HepG2 (cell line): Measurements from ENCODE around the gene LRRC8D. TPM values are rescaled to one million over a fixed set of nuclear protein-coding genes. Genes with fewer than 3 reads are reported as not detected.

Experiments
- CHD2 ChIP-seq: IDR thresholded peaks from 2 replicates; pipeline ENCODE4 v1.6.1; 2011; ENCODE audit warnings: low read depth, low read length, improper control_type of control experiment
- ERF ChIP-seq: IDR thresholded peaks from 2 replicates; pipeline ENCODE4 v1.6.1; 2018; ENCODE audit warnings: missing biosample characterization, missing genetic modification reagents
- FOXC1 ChIP-seq: sonication (generic); formaldehyde crosslinking; IDR thresholded peaks from 2 replicates; pipeline ENCODE4 v1.8.0; 2022; ENCODE audit warnings: mild to moderate bottlenecking, missing genetic modification reagents, borderline replicate concordance
- GATAD1 ChIP-seq: IDR thresholded peaks from 2 replicates; pipeline ENCODE4 v1.6.1; 2016; ENCODE audit warnings: missing genetic modification reagents, missing compliant biosample characterization
- GATAD2A ChIP-seq: IDR thresholded peaks from 2 replicates; pipeline ENCODE4 v1.6.1; 2016
- GFI1 ChIP-seq: sonication (generic); formaldehyde crosslinking; IDR thresholded peaks from 2 replicates; pipeline ENCODE4 v1.5.0; 2020; ENCODE audit warnings: missing genetic modification reagents, mild to moderate bottlenecking, borderline replicate concordance
- HNF4G ChIP-seq, 2 experiments: sonication (generic) in 1 of 2; formaldehyde crosslinking in 1 of 2; IDR thresholded peaks; 2 replicates each; pipeline versions ENCODE4 v1.4.0 to v1.6.1; 2011 to 2020; ENCODE audit warnings: borderline replicate concordance in 2 of 2, low read depth in 2 of 2, mild to moderate bottlenecking in 2 of 2, low read length in 1 of 2, missing genetic modification reagents in 1 of 2, moderate library complexity in 1 of 2
- ISX ChIP-seq: sonication (generic); formaldehyde crosslinking; conservative IDR thresholded peaks from 2 replicates; pipeline ENCODE4 v1.5.0; 2020; ENCODE audit warnings: missing genetic modification reagents
- KLF16 ChIP-seq, 2 experiments: sonication (generic) in 1 of 2; formaldehyde crosslinking in 1 of 2; IDR thresholded peaks; 2 replicates each; pipeline versions ENCODE4 v1.6.1 to v1.8.0; 2016 to 2023; ENCODE audit warnings: missing genetic modification reagents in 2 of 2, missing compliant biosample characterization in 1 of 2
- NFIC ChIP-seq: IDR thresholded peaks from 2 replicates; pipeline ENCODE4 v1.6.1; 2012; ENCODE audit warnings: mild to moderate bottlenecking, low read length, inconsistent platforms
- NFKBIZ ChIP-seq: IDR thresholded peaks from 2 replicates; pipeline ENCODE4 v1.6.1; 2018; ENCODE audit warnings: missing genetic modification reagents, missing compliant biosample characterization
- POGK ChIP-seq: sonication (generic); formaldehyde crosslinking; conservative IDR thresholded peaks from 2 replicates; pipeline ENCODE4 v1.8.0; 2022; ENCODE audit warnings: mild to moderate bottlenecking, moderate library complexity, missing genetic modification reagents
- PPARG ChIP-seq: conservative IDR thresholded peaks from 2 replicates; pipeline ENCODE4 v1.6.1; 2016; ENCODE audit warnings: missing biosample characterization, missing genetic modification reagents
- SAP130 ChIP-seq: IDR thresholded peaks from 2 replicates; pipeline ENCODE4 v1.6.1; 2016; ENCODE audit warnings: low read depth
- SPEN ChIP-seq: sonication (generic); formaldehyde crosslinking; IDR thresholded peaks from 2 replicates; pipeline ENCODE4 v1.5.1; 2020; ENCODE audit warnings: low read depth, mild to moderate bottlenecking, missing genetic modification reagents
- TAF1 ChIP-seq: sonication (generic); formaldehyde crosslinking; IDR thresholded peaks from 2 replicates; pipeline ENCODE4 v1.4.0; 2020; ENCODE audit warnings: missing genetic modification reagents
- ZBTB10 ChIP-seq: sonication (generic); formaldehyde crosslinking; IDR thresholded peaks from 2 replicates; pipeline ENCODE4 v1.4.0; 2020; ENCODE audit warnings: missing genetic modification reagents, borderline replicate concordance
- ZFP41 ChIP-seq: sonication (generic); formaldehyde crosslinking; IDR thresholded peaks from 2 replicates; pipeline ENCODE4 v1.4.0; 2020; ENCODE audit warnings: mild to moderate bottlenecking, missing genetic modification reagents, borderline replicate concordance
- ZFY ChIP-seq: sonication (generic); formaldehyde crosslinking; IDR thresholded peaks from 2 replicates; pipeline ENCODE4 v1.4.0; 2020; ENCODE audit warnings: missing genetic modification reagents
- ZNF281 ChIP-seq: sonication (generic); formaldehyde crosslinking; IDR thresholded peaks from 2 replicates; pipeline ENCODE4 v1.4.0; 2020; ENCODE audit warnings: missing genetic modification reagents, borderline replicate concordance
- ZNF430 ChIP-seq: sonication (generic); formaldehyde crosslinking; IDR thresholded peaks from 2 replicates; pipeline ENCODE4 v1.9.0; 2021; ENCODE audit warnings: mild to moderate bottlenecking, missing genetic modification reagents
- ZNF605 ChIP-seq: sonication (generic); formaldehyde crosslinking; IDR thresholded peaks from 2 replicates; pipeline ENCODE4 v1.8.0; 2022; ENCODE audit warnings: mild to moderate bottlenecking, missing genetic modification reagents
- polyA plus RNA-seq, 8 experiments: library from polyadenylated mRNA; depleted of rRNA in 3 of 8; stranded (reverse) in 7 of 8; unstranded in 1 of 8; fragments of >200 nt; fragmentation: Illumina TruSeq in 4 of 8; extraction: Trizol in 4 of 8; gene quantifications; 2 replicates each; pipeline versions ENCODE4 v1.2.1 to v1.2.3, GENCODE V29; 2011 to 2016; ENCODE audit warnings: low read depth in 4 of 8, missing spikeins in 1 of 8, mixed read lengths in 1 of 8; ENCODE audit not compliant: insufficient read depth in 1 of 8
- total RNA-seq, 5 experiments: library from RNA; depleted of rRNA; stranded (reverse); fragments of >200 nt; fragmentation: Illumina TruSeq; extraction: Trizol; gene quantifications; 2 replicates each; pipeline ENCODE4 v1.2.3, GENCODE V29; 2016; ENCODE audit warnings: low read depth in 1 of 5

Gene LRRC8D
- total and polyA plus RNA-seq, 2 of the 13 experiments (the other 11 are each of a cell fraction or from before 2014, with no cell fraction given) = 29.9 to 45.5 TPM

- TF ChIP-seq ZBTB10 (CRISPR knock-in tag) = no peak
- TF ChIP-seq ZNF430 (CRISPR knock-in tag) = no peak
- TF ChIP-seq GATAD2A (CRISPR knock-in tag) = 0 out of 2 replicates have a peak, but pooled peaks have one; percentile 22
- peak; percentile 46; the same call in 1 of the 2 replicates for TF ChIP-seq ZFP41 (CRISPR knock-in tag)
- peak; percentile 52; the same call in 1 of the 2 replicates for TF ChIP-seq HNF4G (IDR thresholded peaks at IDR 0.05; ENCODE audit: borderline replicate concordance, low read depth, low read length)
- TF ChIP-seq HNF4G (CRISPR knock-in tag; IDR thresholded peaks at IDR 0.05; ENCODE audit: borderline replicate concordance, low read depth) = peak; percentile 24; the same call in 1 of the 2 replicates
- 0 out of 2 replicates have a peak, but pooled peaks have one; percentile 3 for TF ChIP-seq PPARG (CRISPR knock-in tag)
- 0 out of 2 replicates have a peak, but pooled peaks have one; percentile 35 for TF ChIP-seq ERF (CRISPR knock-in tag)
- TF ChIP-seq ZNF605 = 0 out of 2 replicates have a peak, but pooled peaks have one; percentile 2
- TF ChIP-seq ZFY (CRISPR knock-in tag) = peak; percentile 74; the same call in 1 of the 2 replicates
- no peak; the same call in 1 of the 2 replicates for TF ChIP-seq SPEN (CRISPR knock-in tag)
- TF ChIP-seq ISX = no peak
- peak; percentile 57; the same call in 1 of the 2 replicates for TF ChIP-seq GATAD1 (CRISPR knock-in tag)
- peak; percentile 37; the same call in 1 of the 2 replicates for TF ChIP-seq ZNF281 (CRISPR knock-in tag)
- TF ChIP-seq TAF1 (CRISPR knock-in tag) = peak; percentile 33; the same call in 1 of the 2 replicates
- 0 out of 2 replicates have a peak, but pooled peaks have one; percentile 41 for TF ChIP-seq POGK
- TF ChIP-seq FOXC1 (CRISPR knock-in tag) = 0 out of 2 replicates have a peak, but pooled peaks have one; percentile 53
- TF ChIP-seq NFKBIZ (CRISPR knock-in tag) = 0 out of 2 replicates have a peak, but pooled peaks have one; percentile 45
- TF ChIP-seq GFI1 = peak; percentile 1; the same call in 1 of the 2 replicates
- TF ChIP-seq CHD2 = no peak
- TF ChIP-seq KLF16 (CRISPR knock-in tag; IDR thresholded peaks at IDR 0.05) = peak in 1 of 2 experiments; percentile 73; a peak in 2 of 4 replicates
- no peak for TF ChIP-seq NFIC
- peak; percentile 66 for TF ChIP-seq SAP130 (CRISPR knock-in tag)
Observed at GRCh38 chr1:89821322-89822108, 683 bp downstream of the LRRC8D start (continued).
